ENCODE data around the gene KCNJ18.
"Not testable (repeated sequence)": the region's sequence is repeated elsewhere in the genome, so short reads cannot be mapped to it uniquely, and the experiment has no call there.

- TF ChIP-seq CTCF, EP300, POLR2A (IDR thresholded peaks at IDR 0.05): not testable (repeated sequence)
Measured at GRCh38 chr17:21714676-21715075, 22.4 kb downstream of the KCNJ18 start.
